Esophagus squamous epithelium (tissue), 5 donors: Measurements from ENCODE around the gene CANT1. TPM values are rescaled to one million over a fixed set of nuclear protein-coding genes. Genes with fewer than 3 reads are reported as not detected.
"Not testable (repeated sequence)": the region's sequence is repeated elsewhere in the genome, so short reads cannot be mapped to it uniquely, and the experiment has no call there.

Experiments
- DNase-seq: peaks from one replicate; lab custom pipeline; 2025; lab: John Stamatoyannopoulos, UW
- H3K27ac ChIP-seq, 4 donors: fragments of 200-600 bp; sonication (generic); one replicate each; pipeline ENCODE4 v1.5.1; 2016 to 2019; ENCODE audit warnings: mild to moderate bottlenecking in 1 of 4
- H3K27me3 ChIP-seq, 4 donors: fragments of 200-600 bp; sonication (generic); 1 replicate in 3 of 4; 2 replicates in 1 of 4; pipeline versions ENCODE4 v1.5.1 to v1.6.0; 2017 to 2021; ENCODE audit warnings: antibody characterized with exemption in 1 of 4
- H3K36me3 ChIP-seq, 3 donors: fragments of 200-600 bp; sonication (generic); one replicate each; pipeline ENCODE4 v1.5.1; 2016 to 2019
- H3K4me1 ChIP-seq, 3 donors: fragments of 200-600 bp; sonication (generic); one replicate each; pipeline ENCODE4 v1.5.1; 2017 to 2019
- H3K4me3 ChIP-seq, 4 donors: fragments of 200-600 bp; sonication (generic); 1 replicate in 3 of 4; 2 replicates in 1 of 4; pipeline ENCODE4 v1.5.1; 2016 to 2019; ENCODE audit warnings: mild to moderate bottlenecking in 2 of 4, moderate library complexity in 1 of 4
- H3K9me3 ChIP-seq, 3 donors: fragments of 200-600 bp; sonication (generic); one replicate each; pipeline ENCODE4 v1.5.1; 2016 to 2019
- POLR2A ChIP-seq, 4 donors: fragments of 450-650 bp; IDR thresholded peaks; one replicate each; pipeline ENCODE4 v1.6.1; 2017; ENCODE audit warnings: antibody characterized with exemption in 4 of 4, mild to moderate bottlenecking in 4 of 4, moderate library complexity in 3 of 4
- WGBS, 2 donors: methylation state at CpG; one replicate each; pipeline ENCODE4 v1.1.5; 2018; 5-methylcytosine and 5-hydroxymethylcytosine counted together
- intact Hi-C: fragments of 100-400 bp; cut with DNase I; formaldehyde crosslinking; loops from one replicate; pipeline ENCODE4 v1.15.0; 2022
- total RNA-seq, 4 donors: library from RNA; depleted of rRNA; stranded (reverse); fragments of >200 nt; gene quantifications; one replicate each; pipeline ENCODE4 v1.1.0, GENCODE V29; 2016
- TF ChIP-seq, protein P1 (sequence below), 6 experiments: fragments of 450-650 bp in 4 of 6; fragments of 200-600 bp in 2 of 6; sonication (generic) in 2 of 6; IDR thresholded peaks; one replicate each; pipeline ENCODE4 v1.5.1; 2016 to 2019; ENCODE audit warnings: antibody characterized with exemption in 6 of 6, mild to moderate bottlenecking in 4 of 6, moderate library complexity in 4 of 6
- donor health status: DM: yes; HTN: yes; CAD: no.

CANT1 gene
- total RNA-seq, 4 donors from 2014 or later: 36.2 to 58.8 (median 38.3) TPM

DNA sequence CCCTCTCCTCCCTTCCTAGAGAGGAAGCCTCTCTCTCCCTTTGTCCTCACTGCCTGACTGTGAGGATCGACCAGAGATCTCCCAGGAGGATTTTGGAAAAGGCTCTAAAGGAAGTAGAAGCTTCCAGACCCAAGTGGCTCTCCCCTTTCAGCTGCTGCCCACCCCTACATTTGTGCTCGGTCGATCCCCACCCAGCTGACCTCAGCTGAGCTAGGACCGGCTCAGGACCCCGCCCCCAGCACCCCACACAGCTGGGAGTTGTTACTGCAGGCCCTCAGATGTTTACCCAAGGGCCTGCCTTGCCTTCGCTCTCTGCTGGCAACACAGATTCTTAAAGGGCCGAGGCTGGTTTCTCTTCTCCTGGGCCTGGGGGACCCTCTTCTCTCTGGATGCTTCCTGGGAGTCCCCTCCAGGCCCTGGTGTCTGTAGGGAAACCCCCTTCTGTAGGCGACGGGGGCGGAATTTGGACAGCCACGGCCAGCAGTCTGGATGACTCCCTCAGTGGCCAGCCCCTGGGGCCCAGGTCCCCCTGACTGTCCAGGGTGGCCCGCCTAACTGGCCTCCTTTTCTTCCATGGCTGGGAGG, 57.5 kb downstream of the CANT1 start:
- 47 to 53% methylated on average over 6 to 9 of the region's 12 CpGs for WGBS, 2 donors

DNA sequence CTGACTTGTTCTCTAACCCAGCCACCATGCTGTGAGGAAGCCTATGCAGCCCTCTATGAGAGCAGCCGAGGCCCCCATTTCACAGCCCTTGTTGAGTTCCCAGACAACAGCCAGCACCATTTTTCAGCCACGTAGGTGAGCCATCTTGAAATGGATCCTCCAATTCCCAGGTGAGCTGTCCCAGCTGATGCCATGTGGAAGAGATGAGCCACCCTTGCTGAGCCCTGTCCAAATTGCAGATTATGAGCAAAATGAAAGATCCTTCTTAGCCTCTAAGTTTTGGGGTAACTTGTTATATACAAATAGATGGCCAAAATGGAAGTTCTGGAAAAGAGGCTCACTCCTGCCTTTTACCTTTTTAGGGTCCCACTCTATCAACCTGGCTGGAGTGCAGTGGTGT, 58.7 kb downstream of the CANT1 start:
- no peak for TF ChIP-seq POLR2A (IDR thresholded peaks at IDR 0.05)
- TF ChIP-seq, protein P1, sequence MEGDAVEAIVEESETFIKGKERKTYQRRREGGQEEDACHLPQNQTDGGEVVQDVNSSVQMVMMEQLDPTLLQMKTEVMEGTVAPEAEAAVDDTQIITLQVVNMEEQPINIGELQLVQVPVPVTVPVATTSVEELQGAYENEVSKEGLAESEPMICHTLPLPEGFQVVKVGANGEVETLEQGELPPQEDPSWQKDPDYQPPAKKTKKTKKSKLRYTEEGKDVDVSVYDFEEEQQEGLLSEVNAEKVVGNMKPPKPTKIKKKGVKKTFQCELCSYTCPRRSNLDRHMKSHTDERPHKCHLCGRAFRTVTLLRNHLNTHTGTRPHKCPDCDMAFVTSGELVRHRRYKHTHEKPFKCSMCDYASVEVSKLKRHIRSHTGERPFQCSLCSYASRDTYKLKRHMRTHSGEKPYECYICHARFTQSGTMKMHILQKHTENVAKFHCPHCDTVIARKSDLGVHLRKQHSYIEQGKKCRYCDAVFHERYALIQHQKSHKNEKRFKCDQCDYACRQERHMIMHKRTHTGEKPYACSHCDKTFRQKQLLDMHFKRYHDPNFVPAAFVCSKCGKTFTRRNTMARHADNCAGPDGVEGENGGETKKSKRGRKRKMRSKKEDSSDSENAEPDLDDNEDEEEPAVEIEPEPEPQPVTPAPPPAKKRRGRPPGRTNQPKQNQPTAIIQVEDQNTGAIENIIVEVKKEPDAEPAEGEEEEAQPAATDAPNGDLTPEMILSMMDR (IDR thresholded peaks at IDR 0.05): no peak
- intact Hi-C loops: no loop called here
- peaks cover 6 to 21% (median 10%) of the 10 kb centered on the region in 3 donors for H3K4me1 ChIP-seq
- no peaks in the 10 kb centered on the region for H3K36me3 ChIP-seq
- DNase-seq: no peak
- H3K9me3 ChIP-seq: peaks cover 0 to 21% (median 13%) of the 10 kb centered on the region in 3 donors
- no peak overlapping the region for H3K4me3 ChIP-seq
- H3K27me3 ChIP-seq: no peaks in the 10 kb centered on the region
- no peak overlapping the region for H3K27ac ChIP-seq
- 68 to 78% methylated on average over 2 of the region's 2 CpGs for WGBS, 2 donors

More for the DNA sequence above, 57.5 kb downstream of the CANT1 start:
- TF ChIP-seq, protein P1 (IDR thresholded peaks at IDR 0.05): no peak
- no peak for TF ChIP-seq POLR2A (IDR thresholded peaks at IDR 0.05)
- Histone ChIP-seq H3K4me3 (no peak overlapping the region), H3K36me3 (no peaks in the 10 kb centered on the region), H3K9me3 (peaks cover 0 to 21% (median 13%) of the 10 kb centered on the region in 3 donors), H3K27me3 (peaks cover 0 to 3% (median 0%) of the 10 kb centered on the region in 4 donors), H3K27ac (peak overlapping the region in 3 of 4 donors; percentile 48 to 53 (median 49)), H3K4me1 (peaks cover 6 to 21% (median 10%) of the 10 kb centered on the region in 3 donors)
- intact Hi-C loops: no loop called here
- DNase-seq: no peak

DNA sequence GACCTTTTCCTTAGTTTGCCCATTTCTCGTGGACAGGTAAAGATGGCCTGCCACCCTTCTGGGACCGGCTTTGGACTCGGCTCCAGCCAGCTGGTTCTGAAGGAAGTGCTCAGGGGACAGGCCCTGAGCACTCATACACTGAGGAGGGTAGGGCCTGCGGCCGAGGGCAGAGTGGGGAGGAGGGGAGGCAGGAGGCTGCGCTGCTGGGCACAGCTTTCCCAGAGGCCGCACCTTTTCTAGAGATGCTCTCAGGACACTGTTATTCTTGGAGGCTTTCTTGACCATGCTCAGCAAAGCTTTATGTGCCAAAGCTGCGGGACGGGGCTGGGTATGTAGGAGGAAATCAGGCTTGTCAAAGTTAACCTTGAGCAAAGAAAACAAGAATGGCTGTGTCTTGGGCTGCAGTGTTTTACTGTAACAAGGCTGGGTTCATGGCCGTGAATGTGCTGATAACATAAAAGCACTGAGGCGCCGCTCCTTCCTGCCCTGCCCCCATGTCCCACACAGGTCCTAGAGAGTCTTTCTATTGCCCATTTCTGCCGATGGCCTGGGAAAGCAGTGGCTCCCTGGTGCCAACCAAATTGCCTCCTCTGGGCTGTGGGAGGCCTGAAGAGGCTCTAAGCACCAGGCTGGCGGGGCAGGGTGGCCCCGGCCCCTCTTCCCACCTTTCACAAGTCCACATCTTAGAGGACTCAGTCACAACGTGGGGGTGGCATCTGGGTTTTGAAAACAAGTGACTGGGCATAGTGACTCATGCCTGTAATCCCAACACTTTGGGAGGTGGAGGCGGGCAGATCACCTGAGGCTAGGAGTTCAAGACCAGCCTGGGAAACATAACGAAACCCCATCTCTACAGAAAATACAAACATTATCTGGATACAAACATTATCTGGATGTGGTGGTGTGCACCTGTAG, 62.1 kb downstream of the CANT1 start:
- Histone ChIP-seq H3K27me3 (no peaks in the 10 kb centered on the region), H3K9me3 (peaks cover 0 to 21% (median 13%) of the 10 kb centered on the region in 3 donors), H3K4me1 (peaks cover 3 to 9% (median 7%) of the 10 kb centered on the region in 3 donors), H3K27ac (no peak overlapping the region), H3K36me3 (no peaks in the 10 kb centered on the region), H3K4me3 (no peak overlapping the region)
- no peak for DNase-seq
- intact Hi-C loops: no loop called here
- 68 to 70% methylated on average over 8 to 11 of the region's 18 CpGs for WGBS, 2 donors
- TF ChIP-seq, protein P1 (IDR thresholded peaks at IDR 0.05): no peak
- TF ChIP-seq POLR2A (IDR thresholded peaks at IDR 0.05): no peak

DNA sequence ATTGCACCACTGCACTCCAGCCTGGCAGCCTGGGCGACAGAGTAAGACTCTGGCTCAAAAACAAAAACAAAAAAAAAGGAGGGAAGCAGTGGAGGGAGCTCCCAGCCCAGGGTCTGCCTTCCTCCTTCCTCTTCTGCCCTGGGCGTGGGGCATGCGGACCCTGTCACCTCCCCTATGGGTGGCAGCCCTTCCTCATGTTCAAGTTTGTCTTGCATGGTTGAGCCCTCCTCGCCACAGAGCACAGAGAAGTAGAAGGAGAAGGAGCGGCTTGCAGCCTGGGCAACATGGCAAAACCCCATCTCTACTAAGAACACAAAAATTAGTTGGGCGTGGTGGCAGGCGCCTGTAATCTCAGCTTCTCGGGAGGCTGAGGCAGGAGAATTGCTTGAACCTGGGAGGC, 62.9 kb downstream of the CANT1 start:
- Histone ChIP-seq H3K27ac (no peak overlapping the region), H3K36me3 (no peaks in the 10 kb centered on the region), H3K4me3 (no peak overlapping the region), H3K4me1 (peaks cover 0 to under 1% (median 0%) of the 10 kb centered on the region in 3 donors), H3K9me3 (peaks cover 0 to 19% (median 13%) of the 10 kb centered on the region in 3 donors), H3K27me3 (no peaks in the 10 kb centered on the region)
- intact Hi-C loops: no loop called here
- TF ChIP-seq, protein P1 (IDR thresholded peaks at IDR 0.05): no peak
- no peak for TF ChIP-seq POLR2A (IDR thresholded peaks at IDR 0.05)
- DNase-seq: no peak
- WGBS, 2 donors: 84 to 85% methylated on average over 3 to 6 of the region's 8 CpGs

DNA sequence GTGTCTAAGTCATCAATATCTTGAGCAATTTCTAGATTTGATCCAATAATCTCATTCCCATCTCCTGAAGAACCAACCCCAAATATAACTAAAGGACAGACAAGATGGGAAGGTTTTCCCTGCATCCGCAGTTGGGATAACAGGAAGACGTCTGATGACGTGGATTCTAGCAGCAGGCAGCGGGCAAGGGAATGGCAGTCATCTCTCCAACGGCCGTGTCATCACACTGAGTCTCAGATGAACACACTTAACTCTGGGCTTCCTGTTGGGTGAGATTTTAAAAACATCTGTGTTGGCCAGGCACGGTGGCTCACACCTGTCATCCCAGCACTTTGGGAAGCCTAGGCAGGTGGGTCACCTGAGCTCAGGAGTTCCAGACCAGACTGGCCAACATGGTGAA, 63.4 kb downstream of the CANT1 start:
- WGBS, 2 donors: 81 to 90% methylated on average over 7 of the region's 7 CpGs
- Histone ChIP-seq H3K4me3 (no peak overlapping the region), H3K27me3 (no peaks in the 10 kb centered on the region), H3K36me3 (no peaks in the 10 kb centered on the region), H3K27ac (no peak overlapping the region), H3K9me3 (peaks cover 0 to 14% (median 10%) of the 10 kb centered on the region in 3 donors), H3K4me1 (no peaks in the 10 kb centered on the region)
- intact Hi-C loops: no loop called here
- DNase-seq: no peak
- TF ChIP-seq POLR2A (IDR thresholded peaks at IDR 0.05): no peak
- TF ChIP-seq, protein P1 (IDR thresholded peaks at IDR 0.05): no peak

DNA sequence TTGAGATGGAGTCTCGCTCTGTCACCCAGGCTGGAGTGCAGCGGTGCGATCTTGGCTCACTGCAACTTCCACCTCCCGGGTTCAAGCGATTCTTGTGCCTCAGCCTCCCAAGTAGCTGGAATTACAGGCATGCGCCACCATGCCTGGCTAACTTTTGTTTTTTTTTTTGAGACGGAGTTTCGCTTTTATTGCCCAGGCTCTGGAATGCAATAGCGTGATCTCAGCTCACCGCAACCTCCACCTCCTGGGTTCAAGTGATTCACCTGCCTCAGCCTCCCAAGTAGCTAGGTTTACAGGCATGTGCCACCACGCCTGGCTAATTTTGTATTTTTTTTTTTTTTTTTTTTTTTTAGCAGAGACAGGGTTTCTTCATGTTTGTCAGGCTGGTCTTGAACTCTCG, 64.1 kb downstream of the CANT1 start:
- H3K4me1 ChIP-seq, H3K4me3 ChIP-seq, H3K36me3 ChIP-seq, H3K27me3 ChIP-seq, intact Hi-C loops, H3K9me3 ChIP-seq, H3K27ac ChIP-seq, DNase-seq: not testable (repeated sequence)
- 85% methylated on average over 11 to 12 of the region's 12 CpGs for WGBS, 2 donors
